ENCODE results near the gene C1QTNF4. TPM values are rescaled to one million over a fixed set of nuclear protein-coding genes. Genes with fewer than 3 reads are reported as not detected.

C1QTNF4 gene
- total and polyA plus RNA-seq, 2 of the 4 experiments (the other 2 are of a cell fraction): 0.12 TPM; not detected in 1

GRCh38 chr11:47605921-47606320, 11.7 kb upstream of the C1QTNF4 start:
- no peak overlapping the region for H3K9ac ChIP-seq (ENCODE audit: low read depth, low read length)
- no peak overlapping the region for H3K4me3 ChIP-seq (ENCODE audit: insufficient read depth, low read depth, low read length)
- no peaks in the 10 kb centered on the region for H3K79me1 ChIP-seq (ENCODE audit: low read depth in 1 of 2, low read length in 2 of 2)
- H2AFZ ChIP-seq (replicated peaks; ENCODE audit: low read length, poor library complexity): no peak overlapping the region
- ATAC-seq (ENCODE audit: low read depth) (no peak), DNase-seq (no peak)
- H2BK15ac ChIP-seq (ENCODE audit: low read depth, low read length): no peak overlapping the region
- no TSS peak for BruUV-seq (replicated peaks)
- WGBS, 2 experiments (ENCODE audit: extremely low coverage in 2 of 2, insufficient read length in 1 of 2): no CpG with 5 or more reads among the region's 3 CpGs
- no peak overlapping the region for H4K5ac ChIP-seq (ENCODE audit: low read depth, low read length)
- no peak overlapping the region for H3K14ac ChIP-seq (replicated peaks; ENCODE audit: low read depth, low read length)
- no peak overlapping the region for H2BK120ac ChIP-seq (ENCODE audit: low read depth, low read length)
- H3K36me3 ChIP-seq (ENCODE audit: control insufficient read depth, insufficient read depth, low read length): no peaks in the 10 kb centered on the region
- CTCF ChIA-PET: interaction anchor here (2.7 kb wide), 1 partner anchor 11 kb away, joined by 9 read pairs; no protein-coding TSS in a partner anchor
- no peak overlapping the region for H3K4ac ChIP-seq (ENCODE audit: low read depth, low read length)
- POLR2A ChIA-PET (ENCODE audit: unreplicated experiment): no interaction called here
- in situ Hi-C loops (cut with MboI; ENCODE audit: low sequenced_read_pairs) (no loop called here), dilution Hi-C loops (cut with HindIII; ENCODE audit: low sequenced_read_pairs, unreplicated experiment) (no loop called here), intact Hi-C loops (cut with micrococcal nuclease) (no loop called here)
- no peak overlapping the region for H3K27ac ChIP-seq (ENCODE audit: insufficient read depth, low read length)
- no peak overlapping the region for H2BK5ac ChIP-seq (ENCODE audit: low read depth, low read length, poor library complexity, severe bottlenecking)
- peaks cover 6% of the 10 kb centered on the region for H3K9me1 ChIP-seq (ENCODE audit: insufficient read depth, low read length)
- no peak overlapping the region for H3K56ac ChIP-seq (ENCODE audit: extremely low read depth, insufficient read depth, low read length)
- no peak overlapping the region for H4K91ac ChIP-seq (ENCODE audit: insufficient read depth, low read depth, low read length)
- H4K20me1 ChIP-seq (ENCODE audit: insufficient read depth, low read length): peaks cover 7% of the 10 kb centered on the region; the same call in 1 of the 2 replicates
- H2BK20ac ChIP-seq (ENCODE audit: low read depth, low read length): no peak overlapping the region
- no peak overlapping the region for H2AK9ac ChIP-seq (replicated peaks; ENCODE audit: low read depth, low read length, poor library complexity)
- TF ChIP-seq CEBPB (IDR thresholded peaks at IDR 0.05; ENCODE audit: low read depth, low read length): no peak
- TF ChIP-seq MAZ (IDR thresholded peaks at IDR 0.05; ENCODE audit: borderline replicate concordance, low read depth, low read length): no peak
- TF ChIP-seq RFX5 (IDR thresholded peaks at IDR 0.05; ENCODE audit: low read depth, low read length): no peak
- TF ChIP-seq, protein P1, sequence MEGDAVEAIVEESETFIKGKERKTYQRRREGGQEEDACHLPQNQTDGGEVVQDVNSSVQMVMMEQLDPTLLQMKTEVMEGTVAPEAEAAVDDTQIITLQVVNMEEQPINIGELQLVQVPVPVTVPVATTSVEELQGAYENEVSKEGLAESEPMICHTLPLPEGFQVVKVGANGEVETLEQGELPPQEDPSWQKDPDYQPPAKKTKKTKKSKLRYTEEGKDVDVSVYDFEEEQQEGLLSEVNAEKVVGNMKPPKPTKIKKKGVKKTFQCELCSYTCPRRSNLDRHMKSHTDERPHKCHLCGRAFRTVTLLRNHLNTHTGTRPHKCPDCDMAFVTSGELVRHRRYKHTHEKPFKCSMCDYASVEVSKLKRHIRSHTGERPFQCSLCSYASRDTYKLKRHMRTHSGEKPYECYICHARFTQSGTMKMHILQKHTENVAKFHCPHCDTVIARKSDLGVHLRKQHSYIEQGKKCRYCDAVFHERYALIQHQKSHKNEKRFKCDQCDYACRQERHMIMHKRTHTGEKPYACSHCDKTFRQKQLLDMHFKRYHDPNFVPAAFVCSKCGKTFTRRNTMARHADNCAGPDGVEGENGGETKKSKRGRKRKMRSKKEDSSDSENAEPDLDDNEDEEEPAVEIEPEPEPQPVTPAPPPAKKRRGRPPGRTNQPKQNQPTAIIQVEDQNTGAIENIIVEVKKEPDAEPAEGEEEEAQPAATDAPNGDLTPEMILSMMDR (conservative IDR thresholded peaks at IDR 0.05; ENCODE audit: low read depth, low read length): no peak
- no peak for TF ChIP-seq MXI1 (IDR thresholded peaks at IDR 0.05; ENCODE audit: borderline replicate concordance, low read depth, low read length)
- no peak for TF ChIP-seq BHLHE40 (IDR thresholded peaks at IDR 0.05; ENCODE audit: low read depth, low read length)
- H2AK5ac ChIP-seq (ENCODE audit: low read depth, low read length): no peak overlapping the region
- H3K18ac ChIP-seq (ENCODE audit: low read depth, low read length): no peak overlapping the region
- no peaks in the 10 kb centered on the region for H3K27me3 ChIP-seq (ENCODE audit: control insufficient read depth, insufficient read depth, low read length)
- H4K8ac ChIP-seq (ENCODE audit: low read depth in 2 of 2, low read length in 2 of 2): no peak overlapping the region
- H3K9me3 ChIP-seq (ENCODE audit: control insufficient read depth, insufficient read depth, low read length): no peaks in the 10 kb centered on the region
- H3K4me1 ChIP-seq (ENCODE audit: control insufficient read depth, insufficient read depth, low read length): peaks cover 8% of the 10 kb centered on the region
- H3K4me2 ChIP-seq (ENCODE audit: low read depth, low read length): no peak overlapping the region
- H3K23ac ChIP-seq (ENCODE audit: low read depth, low read length): no peak overlapping the region
